Neural cell (in vitro differentiated cells): ENCODE results near the gene LHPP.

Experiments
- CTCF ChIP-seq: fragments of 450-650 bp; IDR thresholded peaks from 2 replicates; pipeline ENCODE4 v1.5.1; 2014; ENCODE audit warnings: antibody characterized with exemption, mild to moderate bottlenecking, moderate library complexity; ENCODE audit not compliant: poor library complexity, severe bottlenecking
- EP300 ChIP-seq: fragments of 450-650 bp; conservative IDR thresholded peaks from 2 replicates; pipeline ENCODE4 v1.6.1; 2014; ENCODE audit warnings: antibody characterized with exemption, mild to moderate bottlenecking, moderate library complexity; ENCODE audit not compliant: poor library complexity, severe bottlenecking
- EZH2 ChIP-seq: fragments of 200-600, 300-800 bp; shearing (Covaris generic), sonication (generic); IDR thresholded peaks from 2 replicates; pipeline ENCODE4 v1.6.1; 2014; ENCODE audit warnings: antibody characterized with exemption, low read length, borderline replicate concordance, mild to moderate bottlenecking; ENCODE audit not compliant: insufficient read depth, poor library complexity, severe bottlenecking
- MXI1 ChIP-seq: fragments of 450-650 bp; conservative IDR thresholded peaks from 2 replicates; pipeline ENCODE4 v1.6.1; 2014; ENCODE audit warnings: antibody characterized with exemption, mild to moderate bottlenecking; ENCODE audit not compliant: poor library complexity, severe bottlenecking
- RAD21 ChIP-seq: fragments of 450-650 bp; conservative IDR thresholded peaks from 2 replicates; pipeline ENCODE4 v1.6.1; 2014; ENCODE audit warnings: antibody characterized with exemption, mild to moderate bottlenecking, moderate library complexity
- SMC3 ChIP-seq: fragments of 450-650 bp; conservative IDR thresholded peaks from 2 replicates; pipeline ENCODE4 v1.6.1; 2014; ENCODE audit warnings: antibody characterized with exemption, mild to moderate bottlenecking, moderate library complexity; ENCODE audit not compliant: poor library complexity

GRCh38 chr10:124649214-124649613, 187.6 kb downstream of the LHPP start:
- TF ChIP-seq SMC3 (no peak), CTCF (no peak), RAD21 (no peak), MXI1 (no peak), EZH2 (no peak), EP300 (no peak)
